ENCODE data around the gene SLC35G4.
"Not testable (repeated sequence)": the region's sequence is repeated elsewhere in the genome, so short reads cannot be mapped to it uniquely, and the experiment has no call there.

- not testable (repeated sequence) for TF ChIP-seq POLR2AphosphoS5 (IDR thresholded peaks at IDR 0.05; ENCODE audit: low read depth, low read length); POLR2A (IDR thresholded peaks at IDR 0.05; ENCODE audit: low read depth, low read length); POU2F2 (IDR thresholded peaks at IDR 0.05; ENCODE audit: low read depth, low read length); TAF1 (IDR thresholded peaks at IDR 0.05; ENCODE audit: low read depth, low read length); PAX5 (IDR thresholded peaks at IDR 0.05; ENCODE audit: insufficient read depth, low read length, severe bottlenecking)
These were observed 38.4 kb downstream of the SLC35G4 start for GRCh38 chr18:11647804-11648203.
